HG02798 (cell line): ENCODE data around the gene ZFP90.
"Not testable (repeated sequence)": the region's sequence is repeated elsewhere in the genome, so short reads cannot be mapped to it uniquely, and the experiment has no call there.

ENCODE experiments used
- ATAC-seq: cut with Tn5 transposase; IDR thresholded peaks from one replicate; pipeline ENCODE4 v1.9.1; 2021; ENCODE audit warnings: mild to moderate bottlenecking; ENCODE audit not compliant: unreplicated experiment, poor library complexity

The ZFP90 gene

GRCh38 chr16:68514511-68514910 is 24.6 kb upstream of the ZFP90 start:
- ATAC-seq = no peak

- ATAC-seq = no peak
Measured at GRCh38 chr16:68517606-68518166, 21.4 kb upstream of the ZFP90 start.

- no peak for ATAC-seq
Measured at GRCh38 chr16:68519225-68519745, 19.8 kb upstream of the ZFP90 start.

GRCh38 chr16:68520649-68521086 is 18.4 kb upstream of the ZFP90 start:
- peak; percentile 93 for ATAC-seq

GRCh38 chr16:68524069-68524820 is 14.8 kb upstream of the ZFP90 start:
- ATAC-seq = no peak

- ATAC-seq = no peak
Measured at GRCh38 chr16:68526143-68526781, 12.8 kb upstream of the ZFP90 start.

- ATAC-seq = no peak
Measured at GRCh38 chr16:68526782-68527145, 12.3 kb upstream of the ZFP90 start.

GRCh38 chr16:68528233-68528632 is 10.9 kb upstream of the ZFP90 start:
- ATAC-seq = no peak

GRCh38 chr16:68528686-68529379 is 10.3 kb upstream of the ZFP90 start:
- peak; percentile 74 for ATAC-seq

- ATAC-seq = peak; percentile 15
Measured at GRCh38 chr16:68529608-68529930, 9.5 kb upstream of the ZFP90 start.

GRCh38 chr16:68529931-68530701 is 9.0 kb upstream of the ZFP90 start:
- peak; percentile 97 for ATAC-seq

GRCh38 chr16:68533937-68534336 is 5.2 kb upstream of the ZFP90 start:
- ATAC-seq = no peak

- no peak for ATAC-seq
Measured at GRCh38 chr16:68535331-68535730, 3.8 kb upstream of the ZFP90 start.

- peak; percentile 6 for ATAC-seq
Measured at GRCh38 chr16:68539711-68540239, 684 bp downstream of the ZFP90 start.

- no peak for ATAC-seq
Measured at GRCh38 chr16:68548947-68549346, 9.9 kb downstream of the ZFP90 start.

GRCh38 chr16:68553186-68553585 is 14.1 kb downstream of the ZFP90 start:
- ATAC-seq = no peak

- ATAC-seq = not testable (repeated sequence)
Measured at GRCh38 chr16:68560341-68560740, 21.2 kb downstream of the ZFP90 start.

- ATAC-seq = no peak
Measured at GRCh38 chr16:68563631-68564381, 24.7 kb downstream of the ZFP90 start.

GRCh38 chr16:68564382-68564985 is 25.4 kb downstream of the ZFP90 start:
- ATAC-seq = no peak
